Right atrium auricular region (tissue), 2 donors: ENCODE results near the gene AP3S1. TPM values are rescaled to one million over a fixed set of nuclear protein-coding genes. Genes with fewer than 3 reads are reported as not detected.

Experiments used
- DNase-seq: peaks from one replicate; pipeline ENCODE4 v3.0.0-alpha.2; 2019; ENCODE audit warnings: low spot score
- H3K27ac ChIP-seq, 2 donors: fragments of 200-600 bp; sonication (generic); 1 replicate in 1 of 2; 2 replicates in 1 of 2; pipeline ENCODE4 v1.5.1; 2016 to 2019
- H3K27me3 ChIP-seq, 2 donors: fragments of 200-600 bp; sonication (generic); one replicate each; pipeline versions ENCODE4 v1.5.1 to v1.6.0; 2017 to 2019
- H3K36me3 ChIP-seq: fragments of 200-600 bp; sonication (generic); one replicate; pipeline ENCODE4 v1.5.1; 2016
- H3K4me1 ChIP-seq, 2 donors: fragments of 200-600 bp; sonication (generic); one replicate each; pipeline versions ENCODE4 v1.5.1 to v1.6.0; 2017 to 2019
- H3K4me3 ChIP-seq, 2 donors: fragments of 200-600 bp; sonication (generic); 1 replicate in 1 of 2; 2 replicates in 1 of 2; pipeline ENCODE4 v1.5.1; 2017 to 2019; ENCODE audit warnings: mild to moderate bottlenecking in 1 of 2, moderate library complexity in 1 of 2
- H3K9me3 ChIP-seq, 2 donors: fragments of 200-600 bp; sonication (generic); one replicate each; pipeline ENCODE4 v1.5.1; 2019
- CTCF ChIP-seq, 2 donors: fragments of 200-600 bp; sonication (generic); IDR thresholded peaks; one replicate each; pipeline ENCODE4 v1.5.1; 2019; ENCODE audit warnings: antibody characterized with exemption in 2 of 2
- total RNA-seq, 2 donors: library from RNA; depleted of rRNA; stranded (reverse); fragments of >200 nt; gene quantifications; one replicate each; pipeline ENCODE4 v1.1.0, GENCODE V29; 2016

AP3S1 gene
- total RNA-seq, 2 donors from 2014 or later, result 50.1 to 63.4 TPM

- no peaks in the 10 kb centered on the region for H3K9me3 ChIP-seq
- no peaks in the 10 kb centered on the region for H3K36me3 ChIP-seq
- peaks cover 0 to 6% of the 10 kb centered on the region in 2 donors for H3K4me1 ChIP-seq
- DNase-seq, result no peak
- H3K4me3 ChIP-seq, result no peak overlapping the region
- no peak for TF ChIP-seq CTCF (IDR thresholded peaks at IDR 0.05)
- H3K27ac ChIP-seq, result no peak overlapping the region
- H3K27me3 ChIP-seq, result peaks cover 4 to 12% of the 10 kb centered on the region in 2 donors
Observed at GRCh38 chr5:115956957-115957356, 115.2 kb downstream of the AP3S1 start.

- Histone ChIP-seq H3K4me3 (peak overlapping the region in 1 of 2 donors; percentile 47), H3K9me3 (no peaks in the 10 kb centered on the region), H3K4me1 (peaks cover 0 to 19% of the 10 kb centered on the region in 2 donors), H3K36me3 (no peaks in the 10 kb centered on the region), H3K27ac (no peak overlapping the region), H3K27me3 (peaks cover 17 to 27% of the 10 kb centered on the region in 2 donors)
- no peak for TF ChIP-seq CTCF (IDR thresholded peaks at IDR 0.05)
- DNase-seq, result no peak
Observed at GRCh38 chr5:115961381-115962238, 119.9 kb downstream of the AP3S1 start.

- Histone ChIP-seq H3K4me3 (peak within 1 kb of the TSS; percentile 26 to 47), H3K9me3 (no peaks in the 10 kb centered on the region), H3K36me3 (no peaks in the 10 kb centered on the region), H3K27me3 (peaks cover 17 to 27% of the 10 kb centered on the region in 2 donors), H3K4me1 (peaks cover 0 to 19% of the 10 kb centered on the region in 2 donors), H3K27ac (no peak within 1 kb of the TSS)
- no peak for TF ChIP-seq CTCF (IDR thresholded peaks at IDR 0.05)
- no peak for DNase-seq
Observed at GRCh38 chr5:115962239-115962564, 120.5 kb downstream of the AP3S1 start, which contains the start of gene LVRN. Gene LVRN (plus strand): TSS chr5:115962475. CDS start chr5:115962618, 143 bp downstream.

- H3K4me1 ChIP-seq, result peaks cover 0 to 19% of the 10 kb centered on the region in 2 donors
- H3K36me3 ChIP-seq, result no peaks in the 10 kb centered on the region
- peaks cover 17 to 27% of the 10 kb centered on the region in 2 donors for H3K27me3 ChIP-seq
- no peak for TF ChIP-seq CTCF (IDR thresholded peaks at IDR 0.05)
- DNase-seq, result no peak
- no peak overlapping the region for H3K27ac ChIP-seq
- H3K4me3 ChIP-seq, result peak overlapping the region; percentile 26 to 47
- H3K9me3 ChIP-seq, result no peaks in the 10 kb centered on the region
Observed at GRCh38 chr5:115962565-115963402, 121.0 kb downstream of the AP3S1 start.

- TF ChIP-seq CTCF (IDR thresholded peaks at IDR 0.05), result no peak
- H3K36me3 ChIP-seq, result no peaks in the 10 kb centered on the region
- H3K9me3 ChIP-seq, result no peaks in the 10 kb centered on the region
- H3K27me3 ChIP-seq, result peaks cover 17 to 27% of the 10 kb centered on the region in 2 donors
- no peak overlapping the region for H3K27ac ChIP-seq
- peaks cover 0 to 19% of the 10 kb centered on the region in 2 donors for H3K4me1 ChIP-seq
- DNase-seq, result no peak
- H3K4me3 ChIP-seq, result no peak overlapping the region
Observed at GRCh38 chr5:115963566-115963965, 121.8 kb downstream of the AP3S1 start.

Other genes starting within 250 kb of the AP3S1 start
- gene TICAM2, start 239.5 kb upstream of the AP3S1 start, total RNA-seq, result 1 to 10 TPM in 1 of 2 donors, under 1 TPM in 1; 0.67 to 1.1 TPM
- 100 to 1,000 TPM in 1 of 2 donors, 10 to 100 TPM in 1; 70.2 to 101 TPM for gene TMED7, start 215.9 kb upstream of the AP3S1 start, total RNA-seq
- gene CDO1, start 25.3 kb upstream of the AP3S1 start, total RNA-seq, result 10 to 100 TPM; 24.7 to 66.0 TPM
- 10 to 100 TPM; 15.7 to 19.4 TPM for gene ATG12, start 370 bp upstream of the AP3S1 start, total RNA-seq
- under 1 TPM; 0.19 to 0.39 TPM for gene LVRN, start 120.5 kb downstream of the AP3S1 start, total RNA-seq
- not detected for gene ARL14EPL, start 190.5 kb downstream of the AP3S1 start, total RNA-seq
- 10 to 100 TPM; 20.2 to 43.6 TPM for gene COMMD10, start 243.1 kb downstream of the AP3S1 start, total RNA-seq